CD4-positive, alpha-beta T cell (primary cell): ENCODE data around the gene NOP16. TPM values are rescaled to one million over a fixed set of nuclear protein-coding genes. Genes with fewer than 3 reads are reported as not detected.

Experiments
- ATAC-seq: fragments of 200-7000 bp; cut with Tn5 transposase; one replicate; pipeline ENCODE4 v1.10.0; 2022; ENCODE audit warnings: mild to moderate bottlenecking; ENCODE audit not compliant: poor library complexity
- CTCF ChIA-PET: fragments of 350-600 bp; sonication (Branson Sonifier 250); formaldehyde crosslinking; loops from one replicate; lab custom pipeline; 2021; ENCODE audit warnings: antibody characterized with exemption, inconsistent platforms; lab: Charles Lee
- POLR2A ChIA-PET: fragments of 350-600 bp; sonication (Branson Sonifier 250); formaldehyde crosslinking; loops from one replicate; lab custom pipeline; 2021; ENCODE audit warnings: antibody characterized with exemption, inconsistent platforms; lab: Charles Lee
- DNase-seq, 14 experiments: peaks; one replicate each; pipeline ENCODE4 v3.0.0-alpha.2; 2013 to 2020; ENCODE audit warnings: mixed read lengths in 2 of 14
- H3K27ac ChIP-seq, 2 donors: one replicate each; pipeline versions ENCODE4 v1.5.1 to v1.7.0; 2013; ENCODE audit warnings: low read length in 2 of 2, low read depth in 1 of 2, mild to moderate bottlenecking in 1 of 2
- H3K27me3 ChIP-seq, 2 experiments: 1 replicate in 1 of 2; 2 replicates in 1 of 2; pipeline versions ENCODE4 v1.6.1 to v1.7.0; 2013; ENCODE audit warnings: low read length in 2 of 2, control low read depth in 1 of 2, mild to moderate bottlenecking in 1 of 2, moderate library complexity in 1 of 2; ENCODE audit not compliant: insufficient read depth in 2 of 2, control insufficient read depth in 1 of 2
- H3K36me3 ChIP-seq: one replicate; pipeline ENCODE4 v1.6.1; 2013; ENCODE audit warnings: low read length, control low read depth; ENCODE audit not compliant: insufficient read depth
- H3K4me1 ChIP-seq: one replicate; pipeline ENCODE4 v1.6.1; 2013; ENCODE audit warnings: low read length, control low read depth; ENCODE audit not compliant: insufficient read depth
- H3K4me3 ChIP-seq: one replicate; pipeline ENCODE4 v1.5.1; 2013; ENCODE audit warnings: mild to moderate bottlenecking, low read length, moderate library complexity
- H3K9me3 ChIP-seq, 2 experiments: 1 replicate in 1 of 2; 2 replicates in 1 of 2; pipeline versions ENCODE4 v1.6.1 to v1.7.0; 2013; ENCODE audit warnings: low read length in 2 of 2, mild to moderate bottlenecking in 2 of 2, control low read depth in 1 of 2, moderate library complexity in 1 of 2; ENCODE audit not compliant: control insufficient read depth in 1 of 2, insufficient read depth in 1 of 2
- H3K27ac Mint-ChIP-seq: one replicate; pipeline ENCODE4 v1.8.0; 2020; ENCODE audit warnings: mixed read lengths
- H3K27me3 Mint-ChIP-seq: one replicate; pipeline ENCODE4 v1.8.0; 2021; ENCODE audit warnings: mixed read lengths
- H3K36me3 Mint-ChIP-seq: one replicate; pipeline ENCODE4 v1.8.0; 2021; ENCODE audit warnings: low read depth, mixed read lengths
- H3K4me1 Mint-ChIP-seq: one replicate; pipeline ENCODE4 v1.8.0; 2021; ENCODE audit warnings: low read depth, mixed read lengths
- H3K4me3 Mint-ChIP-seq: one replicate; pipeline ENCODE4 v1.8.0; 2020; ENCODE audit warnings: mild to moderate bottlenecking, mixed read lengths
- H3K9me3 Mint-ChIP-seq: one replicate; pipeline ENCODE4 v1.8.0; 2020; ENCODE audit warnings: mixed read lengths
- intact Hi-C, 2 experiments: fragments of 100-400 bp; cut with DNase I in 1 of 2; cut with micrococcal nuclease in 1 of 2; formaldehyde crosslinking; loops; one replicate each; pipeline versions ENCODE4 v1.15.1 to v1.9.0; 2023 to 2025; cut with DNase I, micrococcal nuclease
- total RNA-seq, 174 experiments: library from RNA in 2 of 174; stranded (reverse) in 2 of 174; gene quantifications; one replicate each; pipeline ENCODE4 v1.2.3 and lab custom pipeline; 2021 to 2026
- TF ChIP-seq, protein P1 (sequence below): fragments of 200-600 bp; IDR thresholded peaks from one replicate; pipeline ENCODE4 v1.8.0; 2022; ENCODE audit warnings: antibody characterized with exemption, mild to moderate bottlenecking

NOP16 gene
- total RNA-seq, 2 experiments from 2014 or later, result 12.0 to 14.5 TPM

DNA sequence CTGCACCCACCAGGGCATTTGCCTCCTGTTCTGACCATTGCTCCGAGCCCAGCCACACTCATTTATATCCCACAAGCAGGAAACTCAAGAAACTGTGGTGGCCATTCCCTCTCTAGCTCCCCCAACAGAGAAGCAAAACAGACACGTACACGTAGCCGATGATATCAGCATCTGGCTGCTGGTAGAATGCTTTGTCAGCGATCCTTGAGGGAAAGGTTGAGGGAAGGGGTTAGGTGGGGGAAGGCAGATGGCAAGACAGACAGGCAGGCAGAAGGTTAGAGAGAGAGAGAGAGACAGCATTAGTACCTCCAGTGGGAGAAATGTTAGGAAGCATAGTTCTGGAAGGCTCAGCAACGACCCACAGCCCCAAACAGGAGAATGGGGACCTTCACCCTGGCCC, 7.9 kb upstream of the NOP16 start:
- no peak overlapping the region for H3K4me3 Mint-ChIP-seq
- DNase-seq (no peak), ATAC-seq (no peak)
- no peaks in the 10 kb centered on the region for H3K9me3 Mint-ChIP-seq
- Histone ChIP-seq H3K27me3 (no peaks in the 10 kb centered on the region), H3K36me3 (peaks cover 32% of the 10 kb centered on the region), H3K4me1 (no peaks in the 10 kb centered on the region), H3K9me3 (peaks cover 0 to 5% of the 10 kb centered on the region in 2 experiments), H3K4me3 (no peak overlapping the region), H3K27ac (no peak overlapping the region)
- H3K27me3 Mint-ChIP-seq, result no peaks in the 10 kb centered on the region
- intact Hi-C loops, result no loop called here
- H3K27ac Mint-ChIP-seq, result no peak overlapping the region
- H3K4me1 Mint-ChIP-seq, result no peaks in the 10 kb centered on the region
- H3K36me3 Mint-ChIP-seq, result peaks cover 48% of the 10 kb centered on the region
- TF ChIP-seq, protein P1, sequence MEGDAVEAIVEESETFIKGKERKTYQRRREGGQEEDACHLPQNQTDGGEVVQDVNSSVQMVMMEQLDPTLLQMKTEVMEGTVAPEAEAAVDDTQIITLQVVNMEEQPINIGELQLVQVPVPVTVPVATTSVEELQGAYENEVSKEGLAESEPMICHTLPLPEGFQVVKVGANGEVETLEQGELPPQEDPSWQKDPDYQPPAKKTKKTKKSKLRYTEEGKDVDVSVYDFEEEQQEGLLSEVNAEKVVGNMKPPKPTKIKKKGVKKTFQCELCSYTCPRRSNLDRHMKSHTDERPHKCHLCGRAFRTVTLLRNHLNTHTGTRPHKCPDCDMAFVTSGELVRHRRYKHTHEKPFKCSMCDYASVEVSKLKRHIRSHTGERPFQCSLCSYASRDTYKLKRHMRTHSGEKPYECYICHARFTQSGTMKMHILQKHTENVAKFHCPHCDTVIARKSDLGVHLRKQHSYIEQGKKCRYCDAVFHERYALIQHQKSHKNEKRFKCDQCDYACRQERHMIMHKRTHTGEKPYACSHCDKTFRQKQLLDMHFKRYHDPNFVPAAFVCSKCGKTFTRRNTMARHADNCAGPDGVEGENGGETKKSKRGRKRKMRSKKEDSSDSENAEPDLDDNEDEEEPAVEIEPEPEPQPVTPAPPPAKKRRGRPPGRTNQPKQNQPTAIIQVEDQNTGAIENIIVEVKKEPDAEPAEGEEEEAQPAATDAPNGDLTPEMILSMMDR, result no peak
- ChIA-PET POLR2A (no interaction called here), CTCF (no interaction called here)

DNA sequence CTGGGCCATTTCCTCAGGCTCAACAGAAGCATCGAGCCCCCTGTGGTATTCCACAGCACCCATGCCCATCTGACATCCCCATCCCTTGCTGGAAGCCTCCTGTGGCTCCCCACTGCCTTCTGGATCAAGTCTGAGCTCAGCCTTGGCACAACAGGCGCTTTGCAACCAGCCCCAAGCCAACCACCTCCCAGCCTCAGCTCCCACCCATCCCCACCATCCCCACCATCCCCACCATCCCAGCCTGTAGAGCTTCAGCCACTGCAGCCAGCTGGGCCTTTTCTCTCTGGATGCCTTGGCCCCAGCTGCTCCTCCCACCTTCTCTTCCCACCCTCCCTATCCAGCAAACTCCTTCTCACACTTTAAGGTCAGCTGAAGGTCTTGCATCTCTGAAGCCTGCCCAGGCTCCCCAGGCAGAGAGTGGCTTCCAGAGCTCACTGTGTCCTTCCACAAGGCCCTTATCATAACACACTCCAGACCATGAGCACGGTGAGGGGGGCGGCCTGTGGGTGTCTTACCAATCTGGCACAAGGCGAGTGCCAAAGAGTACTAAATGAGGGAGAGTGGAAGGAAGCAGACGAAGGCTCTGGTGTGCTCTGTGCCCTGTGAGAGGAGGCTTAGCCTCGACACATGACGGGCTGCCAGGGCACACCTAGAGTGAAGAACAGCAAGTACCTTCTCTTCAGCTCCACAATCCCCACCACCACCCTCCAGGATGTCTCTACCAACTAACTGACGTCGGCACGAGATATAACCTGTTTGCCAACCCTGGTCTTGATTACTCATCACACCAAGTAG, 6.7 kb upstream of the NOP16 start:
- intact Hi-C loops, result no loop called here
- peaks cover 3% of the 10 kb centered on the region for H3K4me1 ChIP-seq
- ATAC-seq, result no peak
- no peaks in the 10 kb centered on the region for H3K27me3 ChIP-seq
- Mint-ChIP-seq H3K36me3 (peaks cover 37% of the 10 kb centered on the region), H3K27me3 (no peaks in the 10 kb centered on the region), H3K4me3 (no peak overlapping the region), H3K27ac (no peak overlapping the region), H3K9me3 (no peaks in the 10 kb centered on the region), H3K4me1 (no peaks in the 10 kb centered on the region)
- H3K4me3 ChIP-seq, result no peak overlapping the region
- TF ChIP-seq, protein P1, result no peak
- peaks cover 0 to 5% of the 10 kb centered on the region in 2 experiments for H3K9me3 ChIP-seq
- peak in 1 of 14 experiments; percentile 7 for DNase-seq
- H3K36me3 ChIP-seq, result peaks cover 25% of the 10 kb centered on the region
- ChIA-PET POLR2A (no interaction called here), CTCF (no interaction called here)
- no peak overlapping the region for H3K27ac ChIP-seq

GRCh38 chr5:176394096-176394495, 5.7 kb upstream of the NOP16 start:
- Mint-ChIP-seq H3K9me3 (no peaks in the 10 kb centered on the region), H3K4me1 (peaks cover 5% of the 10 kb centered on the region), H3K27ac (no peak overlapping the region), H3K27me3 (no peaks in the 10 kb centered on the region), H3K36me3 (peaks cover 44% of the 10 kb centered on the region), H3K4me3 (no peak overlapping the region)
- peaks cover 0 to 5% of the 10 kb centered on the region in 2 experiments for H3K9me3 ChIP-seq
- peaks cover 25% of the 10 kb centered on the region for H3K36me3 ChIP-seq
- no peak overlapping the region for H3K27ac ChIP-seq
- DNase-seq (peak in 1 of 14 experiments; percentile 10), ATAC-seq (no peak)
- H3K27me3 ChIP-seq, result no peaks in the 10 kb centered on the region
- no peak overlapping the region for H3K4me3 ChIP-seq
- ChIA-PET POLR2A (no interaction called here), CTCF (no interaction called here)
- intact Hi-C loops, result no loop called here
- TF ChIP-seq, protein P1, result no peak
- H3K4me1 ChIP-seq, result peaks cover 13% of the 10 kb centered on the region
